Adrenal gland (tissue), 5 donors: ENCODE measurements around the gene MAP1LC3A.

ENCODE experiments used
- CTCF ChIP-seq, 6 experiments: fragments of 450-650 bp in 4 of 6; fragments of 200-600 bp in 2 of 6; sonication (generic) in 1 of 6; IDR thresholded peaks; 1 replicate in 5 of 6; 2 replicates in 1 of 6; pipeline versions ENCODE4 v1.5.1 to v1.8.0; 2016 to 2021; ENCODE audit warnings: antibody characterized with exemption in 6 of 6, mild to moderate bottlenecking in 2 of 6, moderate library complexity in 1 of 6
- POLR2A ChIP-seq, 2 donors: fragments of 450-650 bp; IDR thresholded peaks; one replicate each; pipeline ENCODE4 v1.6.1; 2017; ENCODE audit warnings: antibody characterized with exemption in 2 of 2, mild to moderate bottlenecking in 2 of 2, moderate library complexity in 1 of 2
- donor health status: DM: no; HTN: no; CAD: no.

- no peak for TF ChIP-seq CTCF (IDR thresholded peaks at IDR 0.05)
- no peak for TF ChIP-seq POLR2A (IDR thresholded peaks at IDR 0.05)
These were observed 31.5 kb upstream of the MAP1LC3A start for GRCh38 chr20:34527016-34527415.
